ENCODE data around the gene EPYC. TPM values are rescaled to one million over a fixed set of nuclear protein-coding genes. Genes with fewer than 3 reads are reported as not detected.
A peak's percentile ranks its signal among the peaks of the same experiment; 100 is the strongest.

The EPYC gene
- total RNA-seq, result not detected in 2 replicates

GRCh38 chr12:91004872-91005271, at the start of gene EPYC:
Gene EPYC (minus strand): TSS chr12:91004972. CDS start chr12:91002565, 2,407 bp downstream.
- no peak for DNase-seq (ENCODE audit: low read depth in 2 of 2)

DNA sequence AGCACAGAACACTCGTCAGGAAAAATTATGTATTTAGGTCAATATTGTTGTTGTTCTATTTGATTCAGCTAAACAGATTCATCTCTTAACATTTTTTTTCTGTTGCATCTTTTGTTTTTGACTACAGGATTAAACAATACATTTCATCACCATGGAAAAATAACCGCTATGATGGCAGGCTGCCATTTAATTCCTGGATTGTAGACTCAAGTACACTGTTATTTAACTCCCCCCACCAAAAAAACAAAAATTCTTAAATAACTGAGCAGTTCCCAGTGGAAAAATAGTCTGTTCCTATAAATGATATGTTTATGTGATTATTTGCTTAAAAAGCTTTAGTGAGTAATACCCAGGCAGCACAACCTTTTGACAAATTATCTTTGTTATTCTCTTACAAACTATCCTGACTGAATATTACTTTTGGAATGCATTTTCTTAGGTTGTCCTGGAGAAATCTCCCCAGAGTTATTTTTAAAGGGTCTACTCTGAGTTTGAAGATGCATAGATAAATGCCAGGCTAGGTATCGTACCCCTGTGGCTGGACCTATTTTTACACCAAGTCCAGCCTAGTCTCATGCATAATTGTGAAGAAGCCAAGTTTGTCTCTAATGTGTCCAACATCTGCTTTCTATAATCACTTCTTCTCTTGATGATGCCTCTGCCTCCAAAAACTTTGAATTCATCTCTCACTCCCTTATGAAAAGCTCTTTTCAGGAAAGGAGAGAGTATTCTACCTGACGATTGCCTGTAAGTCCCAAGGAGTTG, 49.4 kb upstream of the EPYC start:
- peak; percentile 1 to 63 for DNase-seq (ENCODE audit: low read depth in 2 of 2)

- no peak for DNase-seq (ENCODE audit: low read depth in 2 of 2)
Measured at GRCh38 chr12:91052026-91052425, 47.3 kb upstream of the EPYC start.

DNA sequence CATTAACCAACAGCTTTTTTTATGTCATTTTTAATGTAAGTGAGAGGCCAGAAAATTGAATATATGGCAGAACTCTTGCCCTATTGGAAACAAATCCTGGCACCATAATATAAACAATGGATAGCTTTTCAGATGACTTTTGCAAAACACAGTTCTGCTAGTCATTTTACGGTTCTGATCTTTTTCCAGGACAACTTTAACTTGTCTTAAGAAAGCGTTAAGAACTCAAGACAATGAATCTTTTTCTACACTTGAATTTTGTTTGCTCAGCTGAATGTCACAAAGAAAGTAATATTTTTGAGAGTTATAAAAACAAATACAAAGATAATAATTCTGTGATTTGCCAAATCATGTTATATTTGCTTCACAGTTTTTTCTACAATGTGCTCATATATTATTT, 39.8 kb upstream of the EPYC start:
- no peak for DNase-seq (ENCODE audit: low read depth in 2 of 2)

GRCh38 chr12:91043408-91043807, 38.6 kb upstream of the EPYC start:
- no peak for DNase-seq (ENCODE audit: low read depth in 2 of 2)

DNA sequence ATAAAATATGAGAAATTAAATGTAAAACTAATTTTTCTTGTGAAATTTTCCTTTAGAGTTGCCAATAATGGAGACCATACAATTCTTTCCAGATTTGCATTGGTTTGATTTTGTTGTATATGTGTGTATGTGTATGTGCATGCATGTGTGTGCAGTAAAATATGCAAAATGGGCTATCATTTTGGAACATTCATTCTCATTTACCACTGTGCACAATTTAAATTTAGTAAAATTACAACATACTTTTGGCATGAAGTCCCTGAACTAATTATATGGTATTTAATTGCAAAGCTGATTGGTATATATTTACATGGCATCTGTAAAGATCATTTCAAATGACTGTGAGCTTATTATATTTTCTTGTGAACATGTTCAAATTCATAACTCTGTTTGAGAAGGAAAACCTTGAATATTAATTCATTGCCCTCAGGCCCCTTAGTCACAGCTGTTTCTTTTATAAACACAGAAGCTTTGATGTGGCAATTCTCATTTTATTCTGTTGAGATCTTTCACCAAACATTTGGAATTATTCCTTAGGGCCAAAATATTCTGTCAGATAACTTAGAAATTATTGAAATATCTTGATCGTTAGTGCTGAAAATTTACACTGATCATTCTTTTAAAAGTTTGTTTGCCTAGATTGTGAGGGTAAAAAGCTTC, 35.5 kb upstream of the EPYC start:
- DNase-seq (ENCODE audit: low read depth in 2 of 2), result no peak

- DNase-seq (ENCODE audit: low read depth in 2 of 2), result no peak
Measured at GRCh38 chr12:91037276-91037675, 32.5 kb upstream of the EPYC start.

DNA sequence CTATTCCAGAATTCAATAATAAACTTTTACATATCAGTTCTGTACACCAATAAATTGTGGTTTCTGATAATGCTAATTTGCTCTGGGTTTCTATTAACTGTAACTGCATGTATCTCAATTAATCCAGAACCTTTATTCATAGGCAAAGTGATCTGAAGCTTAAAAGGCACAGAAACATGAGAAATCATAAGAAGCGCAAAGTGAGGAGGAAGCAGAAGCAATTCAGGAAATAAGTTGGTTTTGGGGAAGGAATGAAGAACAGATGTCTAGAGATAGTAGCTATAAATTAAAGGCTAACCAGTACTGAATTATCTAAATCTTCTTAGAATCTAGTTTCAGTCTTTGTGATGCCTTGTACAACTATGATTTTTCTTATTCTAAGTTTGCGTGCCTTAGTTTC, 28.5 kb upstream of the EPYC start:
- no peak for DNase-seq (ENCODE audit: low read depth in 2 of 2)

DNA sequence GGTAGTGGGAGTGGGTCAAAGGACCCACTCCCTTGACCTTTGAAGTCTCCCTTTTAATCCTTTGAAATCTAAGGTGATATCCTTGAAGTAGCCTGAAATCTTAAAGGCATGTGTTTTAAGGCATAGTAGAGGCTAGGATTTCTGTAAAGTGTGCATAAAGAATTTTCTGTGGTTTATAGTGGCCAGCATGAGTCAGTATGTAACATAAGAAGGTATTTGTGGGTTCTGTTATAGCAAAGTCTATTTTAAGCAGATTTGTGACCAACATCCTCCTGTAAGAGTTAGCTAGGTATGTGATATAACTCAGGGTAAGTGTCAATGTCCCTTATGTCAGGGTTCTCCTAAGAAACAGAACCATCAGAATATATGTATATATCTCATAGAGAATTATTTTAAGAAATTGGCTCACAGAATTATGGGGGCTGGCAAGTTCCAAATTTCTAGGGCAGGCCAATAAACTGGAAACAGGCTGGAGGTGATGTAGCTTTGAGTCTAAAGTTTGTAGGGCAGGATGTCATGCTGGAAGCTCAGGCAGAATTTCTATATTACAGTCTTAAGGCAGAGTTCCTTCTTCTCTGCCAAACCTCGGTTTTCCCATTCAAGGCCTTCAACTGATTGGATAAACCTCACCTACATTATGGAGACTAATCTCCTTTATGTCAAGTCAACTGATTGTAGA, 18.7 kb upstream of the EPYC start:
- no peak for DNase-seq (ENCODE audit: low read depth in 2 of 2)

DNA sequence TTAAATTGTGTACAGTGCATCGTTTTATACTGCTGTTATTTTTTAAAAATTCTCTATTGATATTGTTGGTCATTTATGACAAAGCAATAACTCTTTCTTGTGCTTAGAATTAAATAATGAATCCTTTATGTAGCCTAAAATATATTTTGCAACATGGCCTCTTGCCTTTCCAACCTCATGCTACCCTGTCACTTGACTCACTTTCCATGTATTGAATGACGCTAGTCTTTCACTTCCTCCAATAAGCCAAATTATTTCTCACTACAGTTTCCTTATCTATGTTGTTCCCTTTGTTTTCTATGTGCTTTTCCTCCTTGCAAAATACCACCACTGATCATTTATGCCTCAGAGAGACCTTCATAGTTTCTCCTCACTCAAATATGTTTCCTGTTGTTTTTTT, 16.3 kb upstream of the EPYC start:
- DNase-seq (ENCODE audit: low read depth in 2 of 2), result no peak

DNA sequence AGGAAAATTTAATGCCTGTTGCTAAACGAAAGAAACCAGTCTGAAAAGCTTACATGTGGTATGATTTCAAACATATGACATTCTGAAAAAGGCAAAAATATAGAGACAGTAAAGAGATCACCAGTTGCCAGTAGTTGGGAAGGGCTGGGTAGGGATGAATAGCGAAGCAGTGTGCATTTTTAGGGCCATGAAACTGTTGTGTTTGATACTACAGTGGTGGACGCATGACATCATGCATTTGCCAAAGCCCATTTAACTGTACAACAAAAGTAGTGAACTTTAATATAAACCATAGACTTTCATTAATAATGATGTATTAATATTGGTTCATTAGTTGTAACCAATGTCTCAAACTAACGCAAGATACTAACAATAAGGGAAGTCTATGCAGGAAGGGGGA, 14.7 kb upstream of the EPYC start:
- DNase-seq (ENCODE audit: low read depth in 2 of 2), result no peak

DNA sequence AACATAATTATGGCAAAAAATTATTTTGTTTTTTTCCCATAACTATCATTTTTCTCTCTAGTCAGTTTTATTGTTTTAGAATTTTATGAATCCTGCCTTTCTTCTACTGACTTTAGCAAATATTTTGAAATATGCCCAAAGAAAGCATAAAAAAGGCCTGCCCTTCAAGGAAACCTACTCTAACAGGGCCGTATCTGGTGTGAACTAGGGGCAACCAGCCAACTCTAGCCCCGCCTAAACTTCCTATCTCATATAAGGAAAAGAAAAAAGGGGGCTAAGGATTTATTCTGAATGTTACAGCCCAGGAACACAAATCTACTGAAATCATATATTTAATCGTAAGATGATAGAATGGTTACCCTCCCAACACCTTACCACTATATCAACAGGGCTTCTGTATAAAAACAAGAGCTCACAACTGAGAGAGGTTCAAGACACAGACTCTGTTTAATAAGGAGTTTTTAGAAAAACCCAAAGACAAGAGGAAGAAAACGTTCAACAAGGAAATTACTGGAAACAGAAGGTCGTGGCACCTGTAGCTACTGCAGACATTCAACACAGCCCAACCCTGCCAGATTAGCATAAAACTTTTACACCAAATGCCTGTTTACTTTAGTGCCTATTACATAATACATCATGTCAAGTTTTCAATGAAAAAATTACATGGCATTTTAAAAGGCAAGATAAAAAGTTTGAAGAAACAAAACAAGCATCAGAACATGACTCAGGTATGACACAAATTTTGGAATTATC, 12.9 kb upstream of the EPYC start:
- DNase-seq (ENCODE audit: low read depth in 2 of 2), result no peak

DNA sequence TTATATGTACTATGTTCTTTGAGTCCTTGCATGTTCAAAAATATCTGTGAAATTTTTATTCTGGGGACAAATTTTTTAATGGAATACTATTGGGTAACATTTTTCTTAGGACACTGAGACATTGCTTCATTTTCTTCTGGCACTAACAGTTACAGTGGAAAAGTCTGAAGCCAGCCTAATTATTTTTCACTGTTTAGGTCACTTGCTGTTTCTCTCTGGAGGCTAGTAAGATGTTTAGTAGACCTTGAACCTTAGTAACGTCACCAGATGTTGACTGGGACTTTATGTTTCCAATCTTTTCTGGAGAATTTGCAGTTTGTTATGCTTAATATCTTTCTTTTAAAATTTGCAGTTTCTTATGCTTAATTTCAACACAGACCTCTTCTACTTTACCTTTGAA, 12.3 kb upstream of the EPYC start:
- DNase-seq (ENCODE audit: low read depth in 2 of 2), result no peak

GRCh38 chr12:91009319-91009950, 4.7 kb upstream of the EPYC start:
- DNase-seq (ENCODE audit: low read depth in 2 of 2), result no peak

GRCh38 chr12:91007531-91008290, 2.9 kb upstream of the EPYC start:
- DNase-seq (ENCODE audit: low read depth in 2 of 2), result no peak

DNA sequence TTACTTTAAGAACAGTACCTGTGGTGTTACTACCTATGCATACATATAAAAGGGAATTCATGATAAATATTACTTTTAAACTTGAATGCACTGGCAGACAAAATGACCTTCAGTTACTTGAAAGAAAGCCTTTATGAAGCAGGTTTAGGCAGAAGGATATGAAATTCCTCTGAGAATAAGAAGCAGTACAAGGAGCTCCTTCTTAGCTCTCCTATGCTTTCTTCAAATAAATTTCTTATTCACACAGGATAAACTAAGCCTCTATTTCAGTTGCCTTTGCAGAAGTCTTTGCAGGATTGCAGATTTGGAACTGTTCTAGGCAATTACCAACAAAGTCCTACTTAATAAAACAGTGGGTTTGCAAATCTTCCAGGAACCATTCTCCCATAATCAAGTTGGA, 1.0 kb downstream of the EPYC start:
- no peak for DNase-seq (ENCODE audit: low read depth in 2 of 2)

- DNase-seq (ENCODE audit: low read depth in 2 of 2), result no peak
Measured at GRCh38 chr12:91001306-91001705, 3.5 kb downstream of the EPYC start.

GRCh38 chr12:90999966-91000365, 4.8 kb downstream of the EPYC start:
- no peak for DNase-seq (ENCODE audit: low read depth in 2 of 2)

- no peak for DNase-seq (ENCODE audit: low read depth in 2 of 2)
Measured at GRCh38 chr12:90999527-90999926, 5.2 kb downstream of the EPYC start.

- DNase-seq (ENCODE audit: low read depth in 2 of 2), result no peak
Measured at GRCh38 chr12:90995010-90995409, 9.8 kb downstream of the EPYC start.

DNA sequence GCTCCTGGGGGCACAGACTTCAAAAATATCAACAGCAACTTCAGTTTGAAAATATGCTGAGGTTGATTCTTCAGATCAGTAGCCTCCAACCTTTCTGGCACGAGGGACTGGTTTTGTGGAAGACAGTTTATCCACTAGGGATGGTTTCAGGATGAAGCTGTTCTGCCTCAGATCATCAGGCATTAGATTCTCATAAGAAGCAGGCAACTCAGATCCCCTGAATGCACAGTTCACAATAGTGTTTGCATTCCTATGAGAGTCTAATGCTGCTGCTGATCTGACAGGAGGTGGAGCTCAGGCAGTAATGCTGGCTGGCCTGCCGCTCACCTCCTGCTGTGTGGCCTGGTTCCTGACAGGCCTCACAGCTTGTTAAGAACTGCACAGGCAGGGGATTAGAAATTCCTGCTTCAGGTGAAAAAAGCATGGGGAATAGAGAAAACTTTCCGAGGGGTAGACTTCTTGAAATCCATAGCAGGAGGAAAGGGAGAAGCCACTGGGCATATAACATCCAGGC, 12.8 kb downstream of the EPYC start:
- DNase-seq (ENCODE audit: low read depth in 2 of 2), result no peak

Measured in lung microvascular endothelial cell (primary cell).